Activated CD8-positive, alpha-beta T cell treated with anti-CD3 and anti-CD28 coated beads for 36 hours (primary cell): Measurements from ENCODE around the gene ZNF862. TPM values are rescaled to one million over a fixed set of nuclear protein-coding genes. Genes with fewer than 3 reads are reported as not detected.

ENCODE experiments used
- ATAC-seq: fragments of 200-7000 bp; cut with Tn5 transposase; one replicate; pipeline ENCODE4 v1.10.0; 2021; ENCODE audit warnings: mild to moderate bottlenecking, moderate library complexity
- CTCF ChIA-PET: fragments of 350-600 bp; sonication (Branson Sonifier 250); formaldehyde crosslinking; loops from one replicate; lab custom pipeline; 2021; ENCODE audit warnings: antibody characterized with exemption; lab: Charles Lee
- POLR2A ChIA-PET: fragments of 350-600 bp; sonication (Branson Sonifier 250); formaldehyde crosslinking; loops from one replicate; lab custom pipeline; 2021; ENCODE audit warnings: antibody characterized with exemption; lab: Charles Lee
- DNase-seq: peaks from one replicate; pipeline ENCODE4 v3.0.0-alpha.2; 2020
- H3K27ac Mint-ChIP-seq: one replicate; pipeline ENCODE4 v1.8.0; 2021; ENCODE audit warnings: mild to moderate bottlenecking, mixed read lengths
- H3K27me3 Mint-ChIP-seq: one replicate; pipeline ENCODE4 v1.8.0; 2021; ENCODE audit warnings: mixed read lengths
- H3K36me3 Mint-ChIP-seq: one replicate; pipeline ENCODE4 v1.8.0; 2021; ENCODE audit warnings: low read depth, mixed read lengths
- H3K4me1 Mint-ChIP-seq: one replicate; pipeline ENCODE4 v1.8.0; 2021; ENCODE audit warnings: low read depth, mixed read lengths
- H3K4me3 Mint-ChIP-seq: one replicate; pipeline ENCODE4 v1.8.0; 2021; ENCODE audit warnings: mild to moderate bottlenecking, moderate library complexity, mixed read lengths
- H3K9me3 Mint-ChIP-seq: one replicate; pipeline ENCODE4 v1.8.0; 2021; ENCODE audit warnings: mixed read lengths
- intact Hi-C: fragments of 100-400 bp; cut with micrococcal nuclease; formaldehyde crosslinking; loops from one replicate; pipeline ENCODE4 v1.10.0; 2022
- total RNA-seq, 2 experiments: library from RNA; stranded (reverse); gene quantifications; one replicate each; pipeline ENCODE4 v1.2.3, GENCODE V29; 2021
- TF ChIP-seq, protein P1 (sequence below): fragments of 200-600 bp; IDR thresholded peaks from one replicate; pipeline ENCODE4 v1.8.0; 2022; ENCODE audit warnings: antibody characterized with exemption, mild to moderate bottlenecking

ZNF862 gene
- 10 to 100 TPM; 11.0 to 12.4 TPM for total RNA-seq

- Mint-ChIP-seq H3K9me3 (no peaks in the 10 kb centered on the region), H3K4me1 (peaks cover 32% of the 10 kb centered on the region), H3K27me3 (no peaks in the 10 kb centered on the region), H3K4me3 (peak within 1 kb of the TSS; percentile 79), H3K27ac (peak within 1 kb of the TSS; percentile 71), H3K36me3 (no peaks in the 10 kb centered on the region)
- ATAC-seq (peak; percentile 98), DNase-seq (peak; percentile 98)
- intact Hi-C loops = loop anchor here (2.0 kb wide), 1 partner anchor 34 kb away; the partner anchor contains the start of gene ATP6V0E2
- POLR2A ChIA-PET = interaction anchor here (1.2 to 3.3 kb wide), 4 partner anchors 11 to 32 kb away, joined by 3 to 16 read pairs (median 8); no protein-coding TSS in a partner anchor
- TF ChIP-seq, protein P1, sequence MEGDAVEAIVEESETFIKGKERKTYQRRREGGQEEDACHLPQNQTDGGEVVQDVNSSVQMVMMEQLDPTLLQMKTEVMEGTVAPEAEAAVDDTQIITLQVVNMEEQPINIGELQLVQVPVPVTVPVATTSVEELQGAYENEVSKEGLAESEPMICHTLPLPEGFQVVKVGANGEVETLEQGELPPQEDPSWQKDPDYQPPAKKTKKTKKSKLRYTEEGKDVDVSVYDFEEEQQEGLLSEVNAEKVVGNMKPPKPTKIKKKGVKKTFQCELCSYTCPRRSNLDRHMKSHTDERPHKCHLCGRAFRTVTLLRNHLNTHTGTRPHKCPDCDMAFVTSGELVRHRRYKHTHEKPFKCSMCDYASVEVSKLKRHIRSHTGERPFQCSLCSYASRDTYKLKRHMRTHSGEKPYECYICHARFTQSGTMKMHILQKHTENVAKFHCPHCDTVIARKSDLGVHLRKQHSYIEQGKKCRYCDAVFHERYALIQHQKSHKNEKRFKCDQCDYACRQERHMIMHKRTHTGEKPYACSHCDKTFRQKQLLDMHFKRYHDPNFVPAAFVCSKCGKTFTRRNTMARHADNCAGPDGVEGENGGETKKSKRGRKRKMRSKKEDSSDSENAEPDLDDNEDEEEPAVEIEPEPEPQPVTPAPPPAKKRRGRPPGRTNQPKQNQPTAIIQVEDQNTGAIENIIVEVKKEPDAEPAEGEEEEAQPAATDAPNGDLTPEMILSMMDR = no peak
- CTCF ChIA-PET = interaction anchor here (0.9 to 3.1 kb wide), 8 partner anchors 11 to 44 kb away, joined by 3 to 18 read pairs (median 6); no protein-coding TSS in a partner anchor
Observed at GRCh38 chr7:149838224-149838991, at the start of gene ZNF862. TSS of gene ZNF862 (plus strand) at chr7:149838375. CDS start at chr7:149838612, 237 bp downstream.

DNA sequence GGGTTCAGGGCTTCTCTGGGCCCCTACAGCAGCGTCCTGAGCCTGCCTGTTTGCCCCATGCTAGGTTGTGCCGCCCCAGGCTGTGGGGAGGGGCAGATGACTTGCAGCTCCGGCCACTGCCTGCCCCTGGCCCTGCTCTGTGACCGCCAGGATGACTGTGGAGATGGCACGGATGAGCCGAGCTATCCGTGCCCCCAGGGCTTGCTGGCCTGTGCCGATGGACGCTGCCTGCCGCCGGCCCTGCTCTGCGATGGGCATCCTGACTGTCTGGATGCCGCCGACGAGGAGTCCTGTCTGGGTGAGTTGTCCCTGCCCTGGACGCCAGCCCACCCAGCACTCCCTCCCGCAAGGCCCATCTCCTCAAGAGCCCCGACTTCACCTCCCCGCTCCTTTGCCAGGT, 49.1 kb upstream of the ZNF862 start:
- no peak overlapping the region for H3K27ac Mint-ChIP-seq
- intact Hi-C loops = no loop called here
- no peaks in the 10 kb centered on the region for H3K4me1 Mint-ChIP-seq
- CTCF ChIA-PET = interaction anchor here (1.5 to 2.4 kb wide), 2 partner anchors 9 to 47 kb away, joined by 5 to 8 read pairs; no protein-coding TSS in a partner anchor
- TF ChIP-seq, protein P1 = no peak
- POLR2A ChIA-PET = no interaction called here
- no peak overlapping the region for H3K4me3 Mint-ChIP-seq
- H3K9me3 Mint-ChIP-seq = no peaks in the 10 kb centered on the region
- H3K36me3 Mint-ChIP-seq = no peaks in the 10 kb centered on the region
- ATAC-seq = no peak
- H3K27me3 Mint-ChIP-seq = peaks cover 17% of the 10 kb centered on the region
- no peak for DNase-seq

DNA sequence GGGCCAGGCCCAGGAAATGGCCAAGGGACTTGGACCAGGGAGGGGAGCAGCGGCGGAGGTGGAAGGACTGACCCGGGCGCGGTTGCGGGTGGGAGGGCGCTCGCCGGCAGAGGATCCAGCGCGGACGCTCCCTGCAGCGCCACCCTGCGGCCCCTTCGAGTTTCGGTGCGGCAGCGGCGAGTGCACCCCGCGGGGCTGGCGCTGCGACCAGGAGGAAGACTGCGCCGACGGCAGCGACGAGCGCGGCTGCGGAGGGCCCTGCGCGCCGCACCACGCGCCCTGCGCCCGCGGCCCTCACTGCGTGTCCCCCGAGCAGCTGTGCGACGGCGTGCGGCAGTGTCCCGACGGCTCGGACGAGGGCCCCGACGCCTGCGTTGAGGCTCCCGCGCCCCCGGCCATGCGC, 48.0 kb upstream of the ZNF862 start:
- Mint-ChIP-seq H3K27me3 (peaks cover 17% of the 10 kb centered on the region), H3K36me3 (no peaks in the 10 kb centered on the region), H3K4me3 (no peak overlapping the region), H3K4me1 (no peaks in the 10 kb centered on the region), H3K9me3 (no peaks in the 10 kb centered on the region), H3K27ac (no peak overlapping the region)
- ChIA-PET POLR2A (no interaction called here), CTCF (interaction anchor here (0.6 to 1.9 kb wide), 5 partner anchors 9 to 81 kb away, joined by 3 to 6 read pairs (median 4); no protein-coding TSS in a partner anchor)
- intact Hi-C loops = no loop called here
- DNase-seq (peak; percentile 71), ATAC-seq (peak; percentile 93)
- TF ChIP-seq, protein P1 = peak; percentile 72

- no peaks in the 10 kb centered on the region for H3K4me1 Mint-ChIP-seq
- no peak overlapping the region for H3K27ac Mint-ChIP-seq
- H3K4me3 Mint-ChIP-seq = no peak overlapping the region
- intact Hi-C loops = no loop called here
- no peaks in the 10 kb centered on the region for H3K9me3 Mint-ChIP-seq
- H3K36me3 Mint-ChIP-seq = no peaks in the 10 kb centered on the region
- POLR2A ChIA-PET = no interaction called here
- TF ChIP-seq, protein P1 = no peak
- no peak for ATAC-seq
- CTCF ChIA-PET = interaction anchor here (1.1 to 1.9 kb wide), 3 partner anchors 8 to 42 kb away, joined by 3 to 6 read pairs (median 4); no protein-coding TSS in a partner anchor
- no peak for DNase-seq
- H3K27me3 Mint-ChIP-seq = peaks cover 17% of the 10 kb centered on the region
Observed at GRCh38 chr7:149790754-149791360, 47.3 kb upstream of the ZNF862 start.
